K562 (cell line): ENCODE data around the gene FILIP1. TPM values are rescaled to one million over a fixed set of nuclear protein-coding genes. Genes with fewer than 3 reads are reported as not detected.

Experiments used
- ATAC-seq: fragments of 200-7000 bp; cut with Tn5 transposase; 3 replicates; pipeline ENCODE4 v1.9.1; 2020; ENCODE audit warnings: moderate library complexity
- BruUV-seq: library from RNA; stranded (reverse); fragments of 400-500 nt; replicated peaks from 2 replicates; lab custom pipeline; 2021; lab: Mats Ljungman, UMichigan
- CTCF ChIA-PET: fragments of 300-600 bp; formaldehyde crosslinking; extraction: SDS; loops from one replicate; lab custom pipeline; 2021; ENCODE audit warnings: low intra/inter-chr PET ratio; lab: Yijun Ruan, JAX
- POLR2A ChIA-PET: fragments of 300-600, 350-650 bp; sonication (Branson Sonifier 250); formaldehyde crosslinking; extraction: SDS; loops from one replicate; lab custom pipeline; 2021; ENCODE audit warnings: antibody characterized with exemption, inconsistent platforms; lab: Yijun Ruan, JAX
- DNase-seq, 4 experiments: peaks; one replicate each; pipeline versions ENCODE4 v3.0.0 to v3.0.0-alpha.2; 2011 to 2018; ENCODE audit warnings: low spot score in 3 of 4, mixed read lengths in 3 of 4; ENCODE audit errors: extremely low read depth in 1 of 4
- FAIRE-seq: peaks from 2 replicates; lab custom pipeline; 2011; peaks lifted over from hg19 to GRCh38; lab: Jason Lieb, UNC
- H2AFZ ChIP-seq: 2 replicates; pipeline ENCODE4 v1.6.0; 2011; ENCODE audit warnings: low read depth, low read length, control low read depth, inconsistent platforms
- H3K27ac ChIP-seq: fragments of 200-600 bp; 3 replicates; pipeline ENCODE4 v1.8.0; 2011; ENCODE audit warnings: low read depth, mild to moderate bottlenecking, control low read depth, inconsistent platforms, low read length, moderate library complexity, mixed read lengths; ENCODE audit errors: extremely low read depth
- H3K27me3 ChIP-seq, 2 experiments: fragments of 300-600 bp in 1 of 2; 2 replicates in 1 of 2; 3 replicates in 1 of 2; pipeline versions ENCODE4 v1.6.0 to v1.8.0; 2011; ENCODE audit warnings: inconsistent platforms in 2 of 2, low read length in 2 of 2, mild to moderate bottlenecking in 1 of 2, mixed read lengths in 1 of 2, moderate library complexity in 1 of 2; ENCODE audit not compliant: control insufficient read depth in 2 of 2, insufficient read depth in 2 of 2
- H3K36me3 ChIP-seq: fragments of 300-600 bp; 3 replicates; pipeline ENCODE4 v1.8.0; 2011; ENCODE audit warnings: mild to moderate bottlenecking, low read length, inconsistent platforms; ENCODE audit not compliant: control insufficient read depth, insufficient read depth
- H3K4me1 ChIP-seq, 2 experiments: fragments of 200-600 bp in 1 of 2; replicated peaks in 1 of 2; 2 replicates in 1 of 2; 3 replicates in 1 of 2; pipeline versions ENCODE4 v1.5.1 to v1.8.0; 2011; ENCODE audit warnings: inconsistent platforms in 2 of 2, low read length in 2 of 2, mild to moderate bottlenecking in 1 of 2, mixed read lengths in 1 of 2, moderate library complexity in 1 of 2; ENCODE audit not compliant: control insufficient read depth in 2 of 2, insufficient read depth in 2 of 2
- H3K4me2 ChIP-seq: 2 replicates; pipeline ENCODE4 v1.6.1; 2011; ENCODE audit warnings: low read length, control low read depth, inconsistent platforms, mixed read lengths; ENCODE audit not compliant: insufficient read depth
- H3K4me3 ChIP-seq: fragments of 200-600 bp; sonication (generic), shearing (Covaris generic); 2 replicates; pipeline ENCODE4 v1.5.1; 2016; ENCODE audit warnings: control low read depth, inconsistent platforms
- H3K79me2 ChIP-seq: fragments of 200-600 bp; 3 replicates; pipeline ENCODE4 v1.8.0; 2011; ENCODE audit warnings: low read length, inconsistent platforms; ENCODE audit not compliant: control insufficient read depth, insufficient read depth
- H3K9ac ChIP-seq, 2 experiments: 2 replicates each; pipeline versions ENCODE4 v1.6.0 to v1.6.1; 2011; ENCODE audit warnings: low read depth in 2 of 2, low read length in 2 of 2, control low read depth in 1 of 2, inconsistent platforms in 1 of 2, mild to moderate bottlenecking in 1 of 2, mixed read lengths in 1 of 2; ENCODE audit not compliant: insufficient read depth in 1 of 2
- H3K9me1 ChIP-seq: one replicate; pipeline ENCODE4 v1.6.0; 2011; ENCODE audit warnings: inconsistent platforms, mild to moderate bottlenecking, low read length, moderate library complexity; ENCODE audit not compliant: control insufficient read depth, insufficient read depth
- H3K9me3 ChIP-seq: replicated peaks from 2 replicates; pipeline ENCODE4 v1.5.1; 2011; ENCODE audit warnings: low read depth, low read length, inconsistent platforms; ENCODE audit not compliant: control insufficient read depth, insufficient read depth
- H4K20me1 ChIP-seq: replicated peaks from 2 replicates; pipeline ENCODE4 v1.6.1; 2011; ENCODE audit warnings: low read length, inconsistent platforms, mixed read lengths; ENCODE audit not compliant: control insufficient read depth, insufficient read depth
- ATF7 ChIP-seq: fragments of 450-650 bp; IDR thresholded peaks from 2 replicates; pipeline ENCODE4 v1.7.1; 2014; ENCODE audit warnings: mild to moderate bottlenecking, moderate library complexity
- CEBPB ChIP-seq: fragments of 450-650 bp; IDR thresholded peaks from 2 replicates; pipeline ENCODE4 v1.6.1; 2016; ENCODE audit warnings: missing genetic modification characterization, missing compliant biosample characterization
- CTBP1 ChIP-seq: fragments of 450-650 bp; IDR thresholded peaks from 2 replicates; pipeline ENCODE4 v1.6.1; 2016; ENCODE audit warnings: borderline replicate concordance
- HINFP ChIP-seq: fragments of 450-650 bp; conservative IDR thresholded peaks from 2 replicates; pipeline ENCODE4 v1.6.1; 2016; ENCODE audit warnings: missing genetic modification characterization, low read depth, mild to moderate bottlenecking, control low read depth, missing compliant biosample characterization
- JUND ChIP-seq, 2 experiments: IDR thresholded peaks; 2 replicates in 1 of 2; 3 replicates in 1 of 2; pipeline ENCODE4 v1.6.1; 2011; ENCODE audit warnings: borderline replicate concordance in 2 of 2, low read depth in 2 of 2, low read length in 2 of 2, improper control_type of control experiment in 1 of 2, missing biosample characterization in 1 of 2, missing genetic modification characterization in 1 of 2, missing genetic modification reagents in 1 of 2
- PURB ChIP-seq: sonication (generic); formaldehyde crosslinking; IDR thresholded peaks from 2 replicates; pipeline ENCODE4 v1.9.0; 2021; ENCODE audit warnings: low read depth, mild to moderate bottlenecking, missing genetic modification reagents
- SMAD2 ChIP-seq: fragments of 150-350 bp; IDR thresholded peaks from 2 replicates; pipeline ENCODE4 v1.6.1; 2014; ENCODE audit warnings: low read depth, mild to moderate bottlenecking, low read length
- SRF ChIP-seq, 2 experiments: fragments of 250-450, 450-650 bp in 1 of 2; sonication (Bioruptor Pico) in 1 of 2; sonication (generic) in 1 of 2; formaldehyde crosslinking; IDR thresholded peaks; 2 replicates each; pipeline versions ENCODE4 v1.5.0 to v1.5.1; 2020 to 2022; ENCODE audit warnings: mild to moderate bottlenecking in 1 of 2, missing genetic modification reagents in 1 of 2
- TAF9B ChIP-seq: fragments of 450-650 bp; IDR thresholded peaks from 2 replicates; pipeline ENCODE4 v1.6.1; 2018; ENCODE audit warnings: mild to moderate bottlenecking; ENCODE audit not compliant: partially characterized antibody
- ZNF518B ChIP-seq: fragments of 250-450 bp; sonication (Bioruptor Pico); IDR thresholded peaks from 2 replicates; pipeline ENCODE4 v1.5.0; 2021; ENCODE audit warnings: mild to moderate bottlenecking, moderate library complexity
- WGBS: fragments of 100-300 bp; shearing (Covaris generic); methylation state at CpG from one replicate; pipeline ENCODE4 v1.1.6; 2016; ENCODE audit warnings: low coverage, mixed read lengths; ENCODE audit not compliant: insufficient coverage; ENCODE audit errors: missing lambda C conversion rate; 5-methylcytosine and 5-hydroxymethylcytosine counted together
- in situ Hi-C: fragments of 300-500 bp; cut with MboI; formaldehyde crosslinking; loops from 4 replicates; pipeline ENCODE4 v1.15.0; 2018; ENCODE audit warnings: inconsistent platforms, mixed read lengths
- intact Hi-C: fragments of 100-400 bp; cut with micrococcal nuclease; formaldehyde crosslinking; loops from 2 replicates; pipeline ENCODE4 v1.14.2; 2022
- polyA plus RNA-seq, 8 experiments: library from polyadenylated mRNA; depleted of rRNA in 4 of 8; stranded (reverse) in 5 of 8; unstranded in 3 of 8; fragments of >200 nt; fragmentation: Nextera tagmentation in 2 of 8; fragmentation: Illumina TruSeq in 1 of 8; extraction: Ambion mirVana in 2 of 8; extraction: Trizol in 1 of 8; gene quantifications; 2 replicates each; pipeline versions ENCODE4 v1.2.1 to v1.2.3, GENCODE V29; 2011 to 2014; ENCODE audit warnings: inconsistent platforms in 1 of 8, missing spikeins in 1 of 8
- total RNA-seq, 7 experiments: library from RNA; depleted of rRNA in 6 of 7; stranded (reverse); fragments of >200 nt in 6 of 7; fragmentation: Illumina TruSeq in 2 of 7; extraction: Trizol in 2 of 7; gene quantifications; 2 replicates each; pipeline versions ENCODE4 v1.2.1 to v1.2.3, GENCODE V29; 2011 to 2021; ENCODE audit warnings: low replicate concordance in 1 of 7
- TF ChIP-seq, protein P1 (sequence below), 2 experiments: fragments of 450-650 bp in 1 of 2; sonication (generic) in 1 of 2; formaldehyde crosslinking in 1 of 2; IDR thresholded peaks in 1 of 2; conservative IDR thresholded peaks in 1 of 2; 2 replicates each; pipeline versions ENCODE4 v1.6.1 to v1.8.1; 2016 to 2023; ENCODE audit warnings: mild to moderate bottlenecking in 2 of 2, moderate library complexity in 2 of 2, inconsistent platforms in 1 of 2, missing genetic modification reagents in 1 of 2

The FILIP1 gene
- total and polyA plus RNA-seq, 9 of the 15 experiments (the other 6 are each of a cell fraction or from before 2014, with no cell fraction given) = 0.03 to 0.25 (median 0.10) TPM; not detected in 1

DNA sequence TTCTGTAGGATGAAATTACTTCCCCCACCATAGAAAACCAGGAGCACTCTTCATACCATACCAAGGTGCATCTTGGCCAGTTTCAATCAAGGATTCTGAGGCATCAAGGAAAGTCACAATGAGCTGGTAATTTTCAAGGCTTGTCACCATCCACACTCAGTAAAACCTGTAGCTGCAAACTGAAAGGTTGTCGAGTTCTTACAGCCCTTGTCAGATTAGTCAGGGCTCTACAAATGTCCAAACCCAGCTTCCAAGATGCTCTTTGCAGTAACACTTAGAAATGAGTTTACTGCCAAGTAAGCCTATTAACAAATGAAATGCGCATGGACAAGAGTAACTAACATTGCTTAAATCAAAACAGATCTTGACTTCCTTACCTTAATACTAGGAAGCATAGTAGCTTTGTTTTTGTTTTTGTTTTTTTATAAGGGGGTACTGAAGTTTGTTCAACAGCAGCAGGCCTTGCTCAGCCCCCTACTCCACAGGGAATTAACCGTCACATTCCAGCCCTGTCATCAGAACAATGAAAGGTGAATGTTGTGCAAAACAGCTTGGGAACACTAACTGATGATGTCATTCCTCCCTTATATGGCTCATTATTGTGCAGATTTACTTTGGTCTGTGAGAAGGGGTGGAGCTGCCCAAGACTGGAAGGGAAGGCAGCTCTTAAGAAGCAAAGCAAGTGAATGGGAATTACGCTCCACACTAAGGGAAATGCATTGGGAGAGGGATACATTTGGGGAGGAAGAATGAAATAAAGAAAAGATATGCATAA is 159.1 kb downstream of the FILIP1 start:
- H3K4me2 ChIP-seq = no peak overlapping the region
- intact Hi-C loops (no loop called here), in situ Hi-C loops (no loop called here)
- H3K27me3 ChIP-seq = peaks cover 3 to 11% of the 10 kb centered on the region in 2 experiments; a peak in 3 of 5 replicates
- ATAC-seq = 0 out of 3 replicates have a peak, but pooled peaks have one; percentile 39
- FAIRE-seq = no peak
- H3K36me3 ChIP-seq = no peaks in the 10 kb centered on the region
- no peaks in the 10 kb centered on the region for H4K20me1 ChIP-seq
- H3K79me2 ChIP-seq = no peaks in the 10 kb centered on the region
- no peaks in the 10 kb centered on the region for H3K9me1 ChIP-seq
- no peaks in the 10 kb centered on the region for H3K4me1 ChIP-seq
- BruUV-seq = no TSS peak
- H3K9ac ChIP-seq = no peak overlapping the region
- POLR2A ChIA-PET = interaction anchor here (0.8 to 1.4 kb wide), 2 partner anchors 10 to 81 kb away, joined by 3 to 6 read pairs; no protein-coding TSS in a partner anchor
- no peak for DNase-seq
- H3K4me3 ChIP-seq = no peak overlapping the region
- no peaks in the 10 kb centered on the region for H3K9me3 ChIP-seq
- WGBS = 5% methylated on average over 4 of the region's 4 CpGs
- CTCF ChIA-PET = no interaction called here
- no peak overlapping the region for H3K27ac ChIP-seq
- H2AFZ ChIP-seq = no peak overlapping the region
- no peak for TF ChIP-seq HINFP (tag)
- no peak for TF ChIP-seq TAF9B
- TF ChIP-seq CTBP1 = no peak
- TF ChIP-seq ZNF518B (CRISPR knock-in tag) = no peak
- TF ChIP-seq PURB = no peak
- TF ChIP-seq SMAD2 = no peak
- TF ChIP-seq ATF7 = peak; percentile 78
- TF ChIP-seq JUND (IDR thresholded peaks at IDR 0.05; ENCODE audit: borderline replicate concordance, low read depth, low read length) = no peak
- peak; percentile 65; the same call in 2 of the 3 replicates for TF ChIP-seq JUND (tag; IDR thresholded peaks at IDR 0.05; ENCODE audit: borderline replicate concordance, low read depth, low read length)
- 0 out of 2 replicates have a peak, but pooled peaks have one; percentile 8 for TF ChIP-seq CEBPB
- TF ChIP-seq SRF (CRISPR knock-in tag; IDR thresholded peaks at IDR 0.05) = peak in 1 of 2 experiments; percentile 81; a peak in 2 of 4 replicates
- TF ChIP-seq, protein P1, sequence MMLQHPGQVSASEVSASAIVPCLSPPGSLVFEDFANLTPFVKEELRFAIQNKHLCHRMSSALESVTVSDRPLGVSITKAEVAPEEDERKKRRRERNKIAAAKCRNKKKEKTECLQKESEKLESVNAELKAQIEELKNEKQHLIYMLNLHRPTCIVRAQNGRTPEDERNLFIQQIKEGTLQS (IDR thresholded peaks at IDR 0.05) = peak; percentile 84
- TF ChIP-seq, protein P1 (CRISPR knock-in tag; conservative IDR thresholded peaks at IDR 0.05) = no peak
- TF ChIP-seq, all 486 proteins: peak for 5
